ENCODE results near the gene CTAG1A. TPM values are rescaled to one million over a fixed set of nuclear protein-coding genes. Genes with fewer than 3 reads are reported as not detected.
"Not testable (repeated sequence)": the region's sequence is repeated elsewhere in the genome, so short reads cannot be mapped to it uniquely, and the experiment has no call there.

CTAG1A gene
- total RNA-seq, 4 donors from 2014 or later: not detected

- H3K27me3 ChIP-seq; H3K36me3 ChIP-seq; DNase-seq; H3K27ac ChIP-seq; H3K4me3 ChIP-seq; intact Hi-C loops (cut with DNase I; ENCODE audit: low total_unique reads); H3K4me1 ChIP-seq; in situ Hi-C loops (cut with MboI; ENCODE audit: low sequenced_read_pairs in 4 of 4); H3K9me3 ChIP-seq; ATAC-seq: not testable (repeated sequence)
Observed at GRCh38 chrX:154633661-154634060, 48.7 kb downstream of the CTAG1A start.

Other genes starting within 250 kb of the CTAG1A start
- gene FLNA, start 210.5 kb upstream of the CTAG1A start, total RNA-seq: 100 to 1,000 TPM in 1 of 4 donors, 10 to 100 TPM in 3; 23.9 to 128 (median 88.9) TPM
- 10 to 100 TPM; 36.2 to 61.5 (median 53.2) TPM for gene EMD, start 205.8 kb upstream of the CTAG1A start, total RNA-seq
- 1,000 to 10,000 TPM; 3,899 to 6,066 (median 5,720) TPM for gene RPL10, start 186.8 kb upstream of the CTAG1A start, total RNA-seq
- 100 to 1,000 TPM in 3 of 4 donors, 10 to 100 TPM in 1; 88.4 to 148 (median 116) TPM for gene DNASE1L1, start 175.9 kb upstream of the CTAG1A start, total RNA-seq
- 10 to 100 TPM; 17.6 to 28.3 (median 20.1) TPM for gene TAFAZZIN, start 173.6 kb upstream of the CTAG1A start, total RNA-seq
- gene ATP6AP1, start 156.5 kb upstream of the CTAG1A start, total RNA-seq: 10 to 100 TPM; 16.7 to 37.8 (median 26.2) TPM
- gene GDI1, start 148.0 kb upstream of the CTAG1A start, total RNA-seq: 10 to 100 TPM; 19.8 to 54.5 (median 39.0) TPM
- 10 to 100 TPM; 30.9 to 55.4 (median 45.3) TPM for gene FAM50A, start 141.0 kb upstream of the CTAG1A start, total RNA-seq
- 10 to 100 TPM in 1 of 4 donors, 1 to 10 TPM in 3; 1.2 to 10.7 (median 2.8) TPM for gene PLXNA3, start 126.9 kb upstream of the CTAG1A start, total RNA-seq
- 10 to 100 TPM; 26.0 to 72.5 (median 29.3) TPM for gene LAGE3, start 105.9 kb upstream of the CTAG1A start, total RNA-seq
- 100 to 1,000 TPM in 1 of 4 donors, 10 to 100 TPM in 3; 54.6 to 116 (median 79.8) TPM for gene UBL4A, start 98.5 kb upstream of the CTAG1A start, total RNA-seq
- 10 to 100 TPM; 11.8 to 33.3 (median 21.0) TPM for gene SLC10A3, start 94.5 kb upstream of the CTAG1A start, total RNA-seq
- gene FAM3A, start 68.9 kb upstream of the CTAG1A start, total RNA-seq: 10 to 100 TPM; 28.3 to 44.5 (median 37.8) TPM
- 10 to 100 TPM in 1 of 4 donors, 1 to 10 TPM in 3; 1.5 to 23.9 (median 7.6) TPM for gene G6PD, start 38.3 kb upstream of the CTAG1A start, total RNA-seq
- 10 to 100 TPM in 3 of 4 donors, 1 to 10 TPM in 1; 8.8 to 17.5 (median 11.6) TPM for gene IKBKG, start 37.5 kb upstream of the CTAG1A start, total RNA-seq
- gene CTAG1B, start 34.1 kb downstream of the CTAG1A start, total RNA-seq: not detected
- gene CTAG2, start 68.4 kb downstream of the CTAG1A start, total RNA-seq: not detected
- gene GAB3, start 165.9 kb downstream of the CTAG1A start, total RNA-seq: 1 to 10 TPM in 3 of 4 donors, under 1 TPM in 1; 0.92 to 2.2 (median 1.1) TPM
- 10 to 100 TPM; 17.8 to 34.1 (median 21.7) TPM for gene DKC1, start 177.7 kb downstream of the CTAG1A start, total RNA-seq
- gene MPP1, start 220.4 kb downstream of the CTAG1A start, total RNA-seq: 10 to 100 TPM; 11.3 to 19.9 (median 15.9) TPM
- not detected for gene SMIM9, start 249.5 kb downstream of the CTAG1A start, total RNA-seq

All from gastrocnemius medialis (tissue), 4 donors.